Muscle layer of colon (tissue), 2 donors: ENCODE measurements around the gene ARID1B.

ENCODE experiments used
- H3K27ac ChIP-seq: one replicate; pipeline ENCODE4 v1.7.0; 2013; ENCODE audit warnings: low read depth, mild to moderate bottlenecking, low read length, moderate library complexity
- H3K27me3 ChIP-seq, 2 donors: one replicate each; pipeline ENCODE4 v1.7.0; 2013; ENCODE audit warnings: low read length in 2 of 2, mild to moderate bottlenecking in 2 of 2; ENCODE audit not compliant: insufficient read depth in 2 of 2, control insufficient read depth in 1 of 2
- H3K36me3 ChIP-seq: one replicate; pipeline ENCODE4 v1.7.0; 2013; ENCODE audit warnings: mild to moderate bottlenecking, low read length; ENCODE audit not compliant: insufficient read depth
- H3K4me1 ChIP-seq: one replicate; pipeline ENCODE4 v1.7.0; 2013; ENCODE audit warnings: mild to moderate bottlenecking, low read length; ENCODE audit not compliant: insufficient read depth
- H3K4me3 ChIP-seq, 2 donors: one replicate each; pipeline ENCODE4 v1.7.0; 2013; ENCODE audit warnings: low read length in 2 of 2, low read depth in 1 of 2, mild to moderate bottlenecking in 1 of 2, moderate library complexity in 1 of 2
- H3K9ac ChIP-seq: one replicate; pipeline ENCODE4 v1.7.0; 2013; ENCODE audit warnings: low read length
- H3K9me3 ChIP-seq: one replicate; pipeline ENCODE4 v1.7.0; 2013; ENCODE audit warnings: mild to moderate bottlenecking, low read length
- donor health status: abdominal sarcoma.
- donor health status: Adenocarcinoma of cecum.

Gene ARID1B

GRCh38 chr6:156960525-156960924 lies 183.3 kb downstream of the ARID1B start:
- no peak overlapping the region for H3K27ac ChIP-seq
- no peak overlapping the region for H3K9ac ChIP-seq
- no peak overlapping the region for H3K4me3 ChIP-seq
- H3K4me1 ChIP-seq: peaks cover 34% of the 10 kb centered on the region
- no peaks in the 10 kb centered on the region for H3K27me3 ChIP-seq
- no peaks in the 10 kb centered on the region for H3K36me3 ChIP-seq
- no peaks in the 10 kb centered on the region for H3K9me3 ChIP-seq

- Histone ChIP-seq H3K36me3 (no peaks in the 10 kb centered on the region), H3K4me3 (no peak overlapping the region), H3K9ac (no peak overlapping the region), H3K27ac (no peak overlapping the region), H3K4me1 (peaks cover 26% of the 10 kb centered on the region), H3K27me3 (no peaks in the 10 kb centered on the region), H3K9me3 (no peaks in the 10 kb centered on the region)
Measured at GRCh38 chr6:156961282-156961892, 184.2 kb downstream of the ARID1B start.

GRCh38 chr6:156963712-156964700 lies 186.8 kb downstream of the ARID1B start:
- Histone ChIP-seq H3K27me3 (no peaks in the 10 kb centered on the region), H3K9ac (no peak overlapping the region), H3K4me1 (peaks cover 8% of the 10 kb centered on the region), H3K9me3 (no peaks in the 10 kb centered on the region), H3K36me3 (no peaks in the 10 kb centered on the region), H3K27ac (no peak overlapping the region), H3K4me3 (peak overlapping the region in 1 of 2 donors; percentile 49)

GRCh38 chr6:156967852-156968251 lies 190.7 kb downstream of the ARID1B start:
- H3K27ac ChIP-seq: no peak overlapping the region
- H3K36me3 ChIP-seq: no peaks in the 10 kb centered on the region
- no peaks in the 10 kb centered on the region for H3K27me3 ChIP-seq
- no peak overlapping the region for H3K4me3 ChIP-seq
- H3K9ac ChIP-seq: no peak overlapping the region
- H3K4me1 ChIP-seq: peaks cover 22% of the 10 kb centered on the region
- H3K9me3 ChIP-seq: no peaks in the 10 kb centered on the region

- no peaks in the 10 kb centered on the region for H3K27me3 ChIP-seq
- no peaks in the 10 kb centered on the region for H3K9me3 ChIP-seq
- H3K36me3 ChIP-seq: no peaks in the 10 kb centered on the region
- no peak overlapping the region for H3K27ac ChIP-seq
- peaks cover 23% of the 10 kb centered on the region for H3K4me1 ChIP-seq
- no peak overlapping the region for H3K9ac ChIP-seq
- no peak overlapping the region for H3K4me3 ChIP-seq
Measured at GRCh38 chr6:156969233-156969632, 192.1 kb downstream of the ARID1B start.

GRCh38 chr6:156970595-156971112 lies 193.5 kb downstream of the ARID1B start:
- Histone ChIP-seq H3K27ac (no peak overlapping the region), H3K4me3 (no peak overlapping the region), H3K9ac (no peak overlapping the region), H3K36me3 (no peaks in the 10 kb centered on the region), H3K4me1 (peaks cover 32% of the 10 kb centered on the region), H3K27me3 (no peaks in the 10 kb centered on the region), H3K9me3 (no peaks in the 10 kb centered on the region)

- Histone ChIP-seq H3K4me1 (peaks cover 37% of the 10 kb centered on the region), H3K27ac (no peak overlapping the region), H3K4me3 (no peak overlapping the region), H3K9me3 (no peaks in the 10 kb centered on the region), H3K27me3 (no peaks in the 10 kb centered on the region), H3K36me3 (no peaks in the 10 kb centered on the region), H3K9ac (no peak overlapping the region)
Measured at GRCh38 chr6:156971153-156971885, 194.1 kb downstream of the ARID1B start.

GRCh38 chr6:156972145-156972544 lies 195.0 kb downstream of the ARID1B start:
- Histone ChIP-seq H3K9me3 (no peaks in the 10 kb centered on the region), H3K27me3 (no peaks in the 10 kb centered on the region), H3K27ac (no peak overlapping the region), H3K4me3 (no peak overlapping the region), H3K4me1 (peaks cover 37% of the 10 kb centered on the region), H3K9ac (no peak overlapping the region), H3K36me3 (no peaks in the 10 kb centered on the region)

GRCh38 chr6:156974830-156975261 lies 197.7 kb downstream of the ARID1B start:
- H3K27ac ChIP-seq: no peak overlapping the region
- peaks cover 47% of the 10 kb centered on the region for H3K4me1 ChIP-seq
- H3K9me3 ChIP-seq: no peaks in the 10 kb centered on the region
- H3K36me3 ChIP-seq: no peaks in the 10 kb centered on the region
- H3K9ac ChIP-seq: no peak overlapping the region
- no peak overlapping the region for H3K4me3 ChIP-seq
- H3K27me3 ChIP-seq: no peaks in the 10 kb centered on the region

- H3K36me3 ChIP-seq: no peaks in the 10 kb centered on the region
- H3K4me3 ChIP-seq: no peak overlapping the region
- H3K9ac ChIP-seq: no peak overlapping the region
- H3K27ac ChIP-seq: no peak overlapping the region
- peaks cover 47% of the 10 kb centered on the region for H3K4me1 ChIP-seq
- H3K9me3 ChIP-seq: no peaks in the 10 kb centered on the region
- H3K27me3 ChIP-seq: no peaks in the 10 kb centered on the region
Measured at GRCh38 chr6:156975414-156975813, 198.2 kb downstream of the ARID1B start.
